Measurements from ENCODE around the gene FBLIM1.

Gene FBLIM1, protein sequence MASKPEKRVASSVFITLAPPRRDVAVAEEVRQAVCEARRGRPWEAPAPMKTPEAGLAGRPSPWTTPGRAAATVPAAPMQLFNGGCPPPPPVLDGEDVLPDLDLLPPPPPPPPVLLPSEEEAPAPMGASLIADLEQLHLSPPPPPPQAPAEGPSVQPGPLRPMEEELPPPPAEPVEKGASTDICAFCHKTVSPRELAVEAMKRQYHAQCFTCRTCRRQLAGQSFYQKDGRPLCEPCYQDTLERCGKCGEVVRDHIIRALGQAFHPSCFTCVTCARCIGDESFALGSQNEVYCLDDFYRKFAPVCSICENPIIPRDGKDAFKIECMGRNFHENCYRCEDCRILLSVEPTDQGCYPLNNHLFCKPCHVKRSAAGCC

DNA sequence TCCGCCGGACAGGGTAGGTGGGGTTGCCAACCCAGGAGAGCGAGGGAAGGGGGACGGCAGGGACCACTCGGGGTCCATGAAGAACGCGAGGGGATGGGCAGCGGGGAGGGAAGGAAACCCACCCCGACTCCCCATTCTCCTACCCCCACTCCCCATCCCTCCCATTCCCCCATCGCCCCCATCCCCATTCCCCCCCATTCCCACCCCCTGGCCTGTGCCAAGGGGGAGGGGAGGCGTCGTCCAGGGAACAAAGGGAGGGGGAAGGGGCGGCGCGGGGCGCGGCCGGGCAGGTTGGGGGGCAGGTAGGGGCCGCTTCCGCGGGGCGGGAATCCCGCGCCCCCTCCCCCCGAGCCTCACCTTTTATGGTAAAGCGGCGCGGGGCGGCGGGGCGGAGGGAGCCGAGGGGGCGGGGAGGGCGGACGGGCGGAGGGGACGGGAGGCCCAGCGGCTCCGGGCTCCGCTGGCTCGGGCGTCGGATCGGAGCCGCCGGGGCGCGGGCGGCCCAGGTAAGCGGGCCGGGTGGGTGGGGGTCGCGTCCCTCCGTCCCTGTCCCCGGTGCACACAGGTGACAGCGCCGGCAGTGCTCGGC is at the start of gene FBLIM1:
FBLIM1 (plus strand) TSS at position 453 of the 589 bp plus-strand sequence. CDS start 6,189 bp downstream, outside the sequence.
- DNase-seq (ENCODE audit: low read depth in 2 of 2), result no peak

DNA sequence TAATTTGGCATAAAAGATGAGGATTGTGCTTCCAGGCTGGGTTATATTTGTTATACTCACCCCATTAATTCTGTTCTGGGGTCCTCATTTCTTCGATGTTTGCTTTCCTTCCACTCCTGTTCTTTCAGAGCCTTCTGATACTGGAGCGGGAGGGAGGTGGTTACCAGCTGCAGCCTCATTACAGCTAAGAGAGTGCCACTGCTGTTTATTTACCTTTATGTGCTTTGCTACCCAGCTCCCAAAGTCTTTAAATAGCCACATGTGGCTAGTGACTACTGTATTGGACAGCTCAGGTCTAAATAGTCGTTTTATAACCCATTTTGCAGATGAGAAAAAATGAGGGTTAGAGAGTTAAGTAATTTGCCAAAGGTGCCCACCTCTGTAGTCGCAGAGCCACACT is 49.4 kb upstream of the FBLIM1 start:
- DNase-seq (ENCODE audit: low read depth in 2 of 2), result no peak

DNA sequence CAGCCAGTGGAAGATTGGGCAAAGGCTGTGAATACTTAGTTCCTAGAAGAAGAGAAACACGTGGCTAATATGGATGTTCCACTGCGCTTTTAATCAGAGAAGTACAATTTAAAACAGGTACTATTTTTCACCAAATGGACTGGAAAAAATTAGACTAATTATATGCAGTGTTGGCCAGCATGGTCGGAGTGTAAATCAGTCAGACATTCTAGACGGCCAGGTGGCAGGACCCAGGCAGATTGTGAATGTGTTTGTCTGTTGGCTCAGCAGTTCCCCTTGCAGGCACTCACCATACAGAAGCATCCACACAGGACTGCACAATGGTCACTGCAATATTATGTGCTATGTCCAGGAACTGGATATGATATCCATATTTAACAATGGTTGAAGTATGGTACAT is 46.4 kb upstream of the FBLIM1 start:
- DNase-seq (ENCODE audit: low read depth in 2 of 2), result no peak

DNA sequence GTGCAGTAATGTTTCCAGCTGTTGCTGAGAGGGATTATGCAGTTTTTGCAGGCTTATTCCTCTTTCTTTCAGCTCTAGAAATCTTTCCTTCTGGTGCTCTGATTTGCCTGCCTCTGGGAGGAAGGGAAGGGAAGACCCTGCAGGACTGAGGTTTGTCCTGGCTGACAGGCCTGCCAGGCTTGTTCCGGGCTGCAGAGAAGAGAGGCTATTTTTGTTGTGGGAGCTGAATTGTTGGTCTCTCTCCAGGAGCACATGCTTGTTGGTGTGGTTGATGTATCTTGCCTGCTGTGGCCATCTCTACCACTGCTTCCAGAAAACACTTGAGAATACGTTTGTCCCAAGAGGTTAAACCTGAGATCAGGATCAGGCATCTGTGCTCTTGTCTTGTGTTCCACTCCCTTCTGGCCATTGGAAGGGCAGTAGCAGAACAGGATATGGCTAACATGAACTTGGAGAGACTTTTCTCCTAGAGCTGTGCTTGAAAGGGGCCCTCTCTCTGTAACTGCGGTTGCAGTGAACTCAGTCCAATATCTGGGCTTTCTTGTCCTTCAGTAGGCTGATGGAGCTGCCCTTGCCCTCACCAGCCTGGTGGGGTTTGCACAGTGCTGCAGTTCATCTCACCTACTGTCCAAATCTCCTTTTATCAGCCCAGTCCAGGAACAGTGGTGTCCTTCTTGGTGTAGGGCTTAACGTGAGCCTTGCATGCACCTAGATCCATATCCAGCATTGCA is 44.0 kb upstream of the FBLIM1 start:
- DNase-seq (ENCODE audit: low read depth in 2 of 2), result no peak

DNA sequence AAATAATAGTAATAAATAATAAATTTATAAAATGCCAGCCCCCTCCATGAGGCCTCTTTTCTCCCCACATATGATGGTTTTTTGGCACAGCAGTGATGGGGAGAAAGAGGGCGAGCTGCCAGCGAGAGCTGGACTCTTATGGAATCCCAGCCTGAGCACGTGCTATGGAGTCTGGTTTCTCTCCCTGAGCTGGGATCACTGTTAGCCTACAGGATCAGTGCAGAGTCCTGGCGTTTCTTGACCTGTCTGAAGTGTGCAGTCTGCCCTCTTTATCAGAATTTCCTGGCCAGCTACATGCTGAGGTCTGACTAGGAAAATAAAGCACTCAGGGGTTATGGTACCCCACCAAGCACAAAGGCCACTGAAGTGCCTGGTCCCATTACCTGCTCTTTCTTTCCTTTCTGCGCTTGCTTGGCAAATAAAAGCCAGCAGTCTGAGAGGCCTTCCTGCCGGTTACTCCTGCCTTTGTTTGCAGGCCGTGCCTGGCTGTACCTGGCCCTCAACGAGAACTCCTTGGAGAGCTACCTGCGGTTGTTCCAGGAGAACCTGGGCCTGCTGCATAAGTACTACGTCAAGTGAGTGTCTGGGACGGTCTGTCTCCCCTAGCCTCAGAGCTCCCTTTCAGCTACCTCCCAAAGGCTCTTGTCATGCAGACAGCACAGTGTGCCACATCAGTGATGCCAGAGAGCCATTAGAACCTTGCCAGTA is 41.0 kb upstream of the FBLIM1 start:
- no peak for DNase-seq (ENCODE audit: low read depth in 2 of 2)

DNA sequence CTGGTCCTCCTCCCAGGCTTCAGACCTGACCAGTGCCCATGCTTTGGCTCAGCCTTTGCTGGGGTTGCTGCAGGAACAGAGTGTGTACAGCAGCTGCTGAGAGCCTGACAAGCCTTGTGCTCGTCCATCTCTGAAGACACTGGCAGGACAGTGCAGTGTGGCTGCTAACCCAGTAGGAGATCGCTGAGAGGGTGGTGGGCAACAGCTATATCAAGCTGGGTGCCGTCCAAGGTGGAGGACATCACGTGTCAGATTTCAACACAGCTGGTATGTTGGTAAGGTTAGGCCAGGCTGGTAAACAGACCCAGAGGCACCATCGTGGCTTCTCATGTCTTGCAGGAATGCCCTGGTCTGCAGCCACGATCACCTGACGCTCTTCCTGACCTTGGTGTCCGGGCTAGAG is 40.4 kb upstream of the FBLIM1 start:
- no peak for DNase-seq (ENCODE audit: low read depth in 2 of 2)

DNA sequence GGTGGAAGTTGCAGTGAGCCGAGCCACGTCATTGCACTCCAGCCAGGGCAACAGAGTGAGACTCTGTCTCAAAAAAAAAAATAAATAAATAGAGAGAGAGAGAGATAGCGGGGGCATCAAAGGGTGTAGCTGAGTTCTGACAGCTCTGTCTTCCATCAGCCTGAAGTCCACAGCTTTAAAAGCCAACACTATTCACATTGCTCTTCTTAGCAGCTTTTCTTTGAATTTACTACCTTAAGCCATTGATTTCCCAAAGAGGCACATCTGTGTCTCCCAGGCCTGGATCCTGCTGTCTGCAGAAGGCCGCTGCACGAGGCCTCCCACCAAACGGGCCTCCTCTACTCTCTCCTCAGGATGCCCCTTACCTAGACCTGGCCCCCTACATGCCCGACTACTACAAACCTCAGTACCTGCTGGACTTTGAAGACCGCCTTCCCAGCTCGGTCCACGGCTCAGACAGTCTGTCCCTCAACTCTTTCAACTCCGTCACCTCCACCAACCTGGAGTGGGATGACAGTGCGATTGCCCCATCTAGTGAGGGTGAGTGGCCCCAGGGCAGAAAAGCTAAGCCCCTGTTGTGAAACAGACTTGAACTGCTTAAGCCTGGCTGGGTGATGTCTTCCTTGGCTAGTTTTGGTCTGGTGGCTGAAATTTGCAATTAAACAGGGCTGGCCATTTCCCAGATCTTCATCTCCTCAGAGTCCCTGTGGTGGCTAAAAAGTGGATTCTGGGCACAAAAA is 39.0 kb upstream of the FBLIM1 start:
- no peak for DNase-seq (ENCODE audit: low read depth in 2 of 2)

DNA sequence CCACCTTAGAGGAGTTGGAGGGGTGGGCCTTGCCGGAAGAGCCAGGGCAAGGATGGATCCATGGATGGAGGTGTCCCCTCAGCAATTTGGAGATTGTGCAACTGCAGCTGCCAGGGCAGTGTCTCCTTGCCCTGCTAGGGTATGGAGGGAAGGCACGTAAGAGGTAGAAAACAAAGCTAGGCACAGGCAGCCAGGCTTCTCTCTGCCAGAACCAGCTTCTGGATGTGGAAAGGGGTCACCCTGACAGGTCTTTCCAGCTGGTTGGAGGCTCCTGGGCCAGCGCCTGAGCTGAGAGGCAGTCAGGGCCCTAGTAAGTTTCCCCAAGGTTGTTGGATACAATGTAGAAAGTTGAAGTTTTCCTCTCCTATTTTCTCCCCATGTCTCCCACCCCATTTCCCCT is 37.7 kb upstream of the FBLIM1 start:
- DNase-seq (ENCODE audit: low read depth in 2 of 2), result no peak

DNA sequence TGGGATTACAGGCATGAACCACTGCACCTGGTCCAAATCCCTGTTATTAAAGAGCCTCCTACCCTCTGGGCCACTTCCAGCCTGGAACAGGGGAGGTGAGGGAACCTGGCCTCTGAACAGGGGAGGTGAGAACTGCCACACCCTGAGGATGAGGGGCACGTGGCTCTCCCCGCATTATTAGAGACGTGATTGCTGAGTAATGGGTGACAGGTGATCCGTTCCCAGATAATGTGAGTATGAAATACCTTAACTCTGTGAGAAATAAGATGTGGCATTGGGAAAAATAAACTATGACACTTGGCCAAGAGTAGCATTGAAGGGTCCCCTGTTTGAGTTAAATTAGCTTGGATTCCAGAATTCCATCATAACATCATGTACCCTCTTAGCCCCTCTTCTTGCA is 36.2 kb upstream of the FBLIM1 start:
- no peak for DNase-seq (ENCODE audit: low read depth in 2 of 2)

DNA sequence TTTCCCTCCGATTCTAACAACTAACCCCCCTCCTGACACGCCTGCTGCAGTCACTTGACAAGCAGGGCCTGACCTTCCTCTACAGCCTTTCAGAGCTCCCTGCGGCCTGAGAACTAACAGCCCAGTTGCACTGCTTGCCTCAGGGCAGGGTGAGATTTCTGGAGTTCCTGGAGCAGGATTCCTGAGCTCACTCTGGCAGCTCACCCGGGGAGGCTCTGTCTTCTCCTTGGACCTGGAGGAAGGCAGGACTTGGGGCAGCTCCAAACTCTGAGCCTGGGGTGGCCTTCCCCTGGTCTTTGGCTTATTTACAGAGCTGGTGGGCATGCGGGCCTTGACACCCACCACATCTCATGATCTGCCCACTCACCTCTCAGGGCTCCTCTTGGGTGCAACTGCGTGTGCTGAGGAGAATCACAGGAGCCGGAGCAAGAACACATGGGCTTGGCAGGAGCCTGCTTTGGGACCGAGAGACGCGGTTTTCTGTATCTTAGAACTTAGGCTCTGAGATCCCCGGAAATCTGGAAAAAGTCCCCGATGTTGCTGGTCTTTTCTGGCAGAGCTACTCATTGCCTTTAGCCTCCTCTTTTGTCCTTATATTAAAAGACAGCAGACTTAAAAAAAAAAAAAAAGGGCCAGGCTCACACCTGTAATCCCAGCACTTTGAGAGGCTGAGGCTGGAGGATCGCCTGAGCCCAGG is 35.6 kb upstream of the FBLIM1 start:
- DNase-seq (ENCODE audit: low read depth in 2 of 2), result no peak

DNA sequence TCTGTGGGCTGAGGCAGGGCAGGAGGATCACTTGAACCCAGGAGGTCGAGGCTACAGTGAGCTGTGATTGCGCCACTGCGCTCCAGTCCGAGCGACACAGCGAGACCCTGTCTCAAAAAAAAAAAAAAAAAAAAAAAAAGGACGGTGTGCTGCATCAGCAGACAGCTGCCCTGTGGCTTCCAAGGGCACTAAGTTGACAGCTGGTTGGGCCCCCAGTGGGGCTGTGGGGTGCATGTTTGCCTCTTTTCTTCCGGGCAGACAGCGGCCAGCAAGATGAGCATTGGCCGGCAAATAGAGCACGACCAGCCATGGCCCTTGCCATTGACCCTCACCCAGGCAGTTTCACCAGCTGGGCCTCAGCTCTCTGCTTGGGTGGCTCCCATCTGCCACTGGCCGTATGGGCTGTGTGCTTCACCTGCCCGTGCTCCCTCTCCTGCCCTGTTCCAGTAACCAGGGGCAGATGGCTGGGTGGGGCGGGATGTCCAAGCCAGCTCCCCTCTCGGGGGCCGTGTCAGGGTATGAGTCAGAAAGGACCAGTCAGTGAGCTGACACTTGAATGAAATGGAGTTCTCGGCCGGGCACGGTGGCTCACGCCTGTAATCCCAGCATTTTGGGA is 34.9 kb upstream of the FBLIM1 start:
- DNase-seq (ENCODE audit: low read depth in 2 of 2), result no peak

DNA sequence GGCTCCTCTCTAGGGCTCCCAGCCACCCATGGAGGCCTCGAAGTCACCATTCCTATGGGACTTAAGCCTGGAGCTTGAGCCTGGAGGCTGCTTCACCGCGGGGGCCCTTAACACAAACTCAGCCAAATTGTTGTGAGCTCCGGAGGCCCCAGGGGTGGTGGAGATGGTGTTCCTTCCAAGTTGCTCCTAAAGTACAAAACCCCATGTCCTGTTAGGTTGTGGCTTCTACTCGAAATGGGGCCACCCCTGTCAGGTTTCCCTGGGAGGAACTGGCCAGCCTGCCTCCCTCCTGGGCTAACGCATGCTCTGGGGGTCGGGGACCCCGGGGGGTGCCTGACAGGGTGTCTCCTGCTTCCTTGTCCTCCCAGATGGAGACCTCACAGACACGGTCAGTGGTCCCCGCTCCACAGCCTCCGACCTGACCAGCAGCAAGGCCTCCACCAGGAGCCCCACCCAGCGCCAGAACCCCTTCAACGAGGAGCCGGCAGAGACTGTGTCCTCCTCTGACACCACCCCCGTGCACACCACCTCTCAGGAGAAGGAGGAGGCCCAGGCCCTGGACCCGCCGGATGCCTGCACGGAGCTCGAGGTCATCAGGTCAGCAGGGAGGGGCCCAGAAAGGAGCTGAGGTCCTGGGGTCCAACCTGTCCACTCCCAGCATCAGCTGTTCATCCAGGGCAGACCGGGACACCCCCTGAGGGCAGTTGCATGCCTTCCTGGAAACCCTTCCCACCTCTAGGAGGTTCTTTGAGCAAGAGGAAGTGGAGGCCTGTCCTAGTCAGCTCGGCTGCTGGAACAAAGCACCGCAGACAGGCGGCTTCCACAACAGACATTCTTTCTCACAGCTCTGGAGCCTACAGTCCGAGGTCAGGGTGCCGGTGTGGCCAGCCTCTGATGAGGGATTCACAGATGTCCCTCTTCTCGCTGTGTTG is 33.4 kb upstream of the FBLIM1 start:
- no peak for DNase-seq (ENCODE audit: low read depth in 2 of 2)

DNA sequence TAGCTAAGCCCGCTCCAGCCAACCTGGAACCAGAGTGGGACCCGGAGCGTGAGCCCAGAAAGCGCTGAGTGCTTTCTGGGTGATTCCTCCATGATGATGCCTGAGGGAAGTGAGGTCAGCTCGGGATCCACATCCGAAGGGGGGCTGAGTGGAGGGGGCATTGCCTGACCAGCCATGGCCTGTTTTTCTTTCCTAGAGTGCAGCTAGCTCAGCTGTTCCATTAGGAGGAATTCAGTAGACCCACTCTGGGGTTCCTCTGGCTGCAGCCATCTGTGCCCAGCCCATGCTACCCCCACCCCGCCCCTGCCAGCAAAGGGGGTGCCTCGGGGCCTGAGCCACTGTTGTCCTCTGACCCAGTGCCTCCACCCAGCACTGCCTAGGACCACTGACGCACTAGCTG is 32.1 kb upstream of the FBLIM1 start:
- DNase-seq (ENCODE audit: low read depth in 2 of 2), result no peak

DNA sequence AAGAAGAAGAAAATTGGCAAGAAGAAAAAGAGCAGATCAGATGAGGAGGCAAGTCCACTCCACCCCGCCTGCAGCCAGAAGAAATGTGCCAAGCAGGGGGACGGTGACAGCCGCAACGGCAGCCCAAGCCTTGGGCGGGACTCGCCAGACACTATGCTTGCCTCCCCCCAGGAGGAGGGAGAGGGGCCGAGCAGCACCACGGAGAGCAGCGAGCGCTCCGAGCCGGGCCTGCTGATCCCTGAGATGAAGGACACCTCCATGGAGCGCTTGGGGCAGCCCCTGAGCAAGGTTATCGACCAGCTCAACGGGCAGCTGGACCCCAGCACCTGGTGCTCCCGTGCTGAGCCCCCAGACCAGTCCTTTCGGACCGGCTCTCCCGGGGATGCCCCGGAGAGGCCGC is 31.6 kb upstream of the FBLIM1 start:
- no peak for DNase-seq (ENCODE audit: low read depth in 2 of 2)

DNA sequence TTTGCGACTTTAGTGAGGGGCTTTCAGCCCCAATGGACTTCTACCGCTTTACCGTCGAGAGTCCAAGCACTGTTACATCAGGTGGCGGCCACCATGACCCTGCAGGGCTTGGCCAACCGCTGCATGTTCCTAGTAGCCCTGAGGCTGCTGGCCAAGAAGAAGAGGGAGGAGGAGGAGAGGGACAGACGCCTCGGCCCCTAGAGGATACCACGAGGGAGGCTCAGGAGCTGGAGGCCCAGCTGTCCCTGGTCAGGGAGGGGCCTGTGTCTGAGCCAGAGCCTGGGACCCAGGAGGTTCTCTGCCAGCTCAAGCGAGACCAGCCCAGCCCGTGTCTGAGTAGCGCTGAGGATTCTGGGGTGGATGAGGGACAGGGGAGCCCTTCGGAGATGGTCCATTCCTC is 31.2 kb upstream of the FBLIM1 start:
- DNase-seq (ENCODE audit: low read depth in 2 of 2), result no peak

DNA sequence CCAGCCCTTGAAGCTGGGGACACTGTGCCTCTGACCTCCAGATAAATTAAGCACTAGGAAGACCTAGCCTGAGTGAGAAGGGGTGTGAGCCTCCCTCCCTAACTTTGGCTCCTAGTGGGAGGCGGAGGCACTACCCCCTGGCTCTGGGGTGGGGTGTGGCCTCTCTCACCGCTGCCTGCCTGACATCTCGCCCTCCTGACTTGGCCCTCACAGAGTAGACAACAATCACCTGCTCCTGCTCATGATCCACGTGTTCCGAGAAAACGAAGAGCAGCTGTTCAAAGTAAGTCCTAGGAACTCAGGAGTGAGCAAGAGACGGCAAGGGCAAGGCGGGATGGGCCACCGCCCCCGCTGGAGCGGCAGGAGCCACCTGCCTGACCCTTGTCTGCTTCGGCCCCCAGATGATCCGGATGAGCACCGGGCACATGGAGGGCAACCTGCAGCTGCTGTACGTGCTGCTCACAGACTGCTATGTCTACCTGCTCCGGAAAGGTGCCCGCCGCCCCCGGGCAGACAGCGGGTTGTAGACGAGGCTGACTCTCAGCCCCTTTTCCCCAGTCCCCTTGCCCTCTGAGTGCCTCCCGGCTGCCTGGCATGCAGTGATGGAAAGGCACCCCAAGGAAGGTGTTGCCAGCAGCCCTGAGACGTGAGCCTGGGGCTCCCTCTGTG is 30.6 kb upstream of the FBLIM1 start:
- no peak for DNase-seq (ENCODE audit: low read depth in 2 of 2)

DNA sequence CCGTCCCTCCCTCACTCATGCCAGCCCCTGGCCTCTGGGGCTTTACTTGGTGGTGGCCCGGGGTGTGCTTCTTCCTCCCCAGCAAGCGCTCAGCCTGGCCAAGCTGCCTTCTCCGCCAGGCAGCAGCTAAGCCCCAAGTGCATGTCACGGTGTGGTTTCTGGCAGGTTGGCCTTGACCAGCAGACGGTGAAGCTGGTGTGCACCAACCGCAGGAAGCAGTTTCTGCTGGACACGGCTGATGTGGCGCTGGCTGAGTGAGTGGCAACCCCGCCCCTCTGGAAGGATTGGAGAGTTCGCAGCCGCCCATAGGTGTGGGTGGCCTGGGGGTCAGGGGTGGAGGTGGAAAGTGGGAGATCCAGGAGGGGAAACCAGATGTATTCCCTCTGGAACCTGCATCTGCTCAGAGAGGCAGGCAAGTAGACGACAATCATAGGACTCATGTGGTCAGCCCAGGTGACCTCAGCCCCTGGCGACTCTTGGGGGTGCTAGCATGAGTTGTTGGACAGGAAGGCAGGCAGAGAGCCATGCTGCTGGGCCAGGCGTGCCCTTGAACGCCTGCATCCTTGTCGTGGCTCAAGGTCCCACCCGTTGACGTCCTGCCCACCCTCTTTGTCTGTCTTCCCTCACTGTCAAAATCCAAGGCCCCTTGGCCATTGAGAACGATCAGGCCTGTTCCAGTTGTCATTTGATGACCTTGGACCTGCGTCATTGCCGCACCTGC is 29.5 kb upstream of the FBLIM1 start:
- DNase-seq (ENCODE audit: low read depth in 2 of 2), result no peak

DNA sequence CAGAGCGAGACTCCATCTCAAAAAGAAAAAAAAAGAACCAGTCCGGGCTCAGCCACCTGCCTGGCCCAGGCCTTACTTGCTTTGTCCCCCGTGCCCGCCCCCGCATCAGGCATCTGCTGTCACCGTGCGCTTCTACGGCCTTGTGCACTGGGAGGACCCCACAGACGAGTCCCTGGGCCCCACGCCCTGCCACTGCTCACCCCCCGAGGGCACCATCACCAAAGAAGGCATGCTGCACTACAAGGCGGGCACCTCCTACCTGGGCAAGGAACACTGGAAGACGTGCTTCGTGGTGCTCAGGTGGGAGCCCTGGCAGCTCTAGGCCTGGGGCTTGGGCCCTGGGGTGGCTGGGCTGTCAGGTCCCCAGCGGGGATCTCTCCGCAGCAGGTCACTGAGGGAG is 28.2 kb upstream of the FBLIM1 start:
- no peak for DNase-seq (ENCODE audit: low read depth in 2 of 2)
